RWPE2 (cell line): ENCODE results near the gene LRRN1.

Experiments used
- ATAC-seq: fragments of 200-7000 bp; cut with Tn5 transposase; 3 replicates; pipeline ENCODE4 v1.9.1; 2021; ENCODE audit warnings: low read depth
- DNase-seq: peaks from one replicate; pipeline ENCODE4 v3.0.0-alpha.2; 2020; ENCODE audit warnings: low spot score
- H3K27ac ChIP-seq: fragments of 450-650 bp; 2 replicates; pipeline ENCODE4 v1.5.1; 2017; ENCODE audit warnings: mild to moderate bottlenecking; ENCODE audit not compliant: poor library complexity, severe bottlenecking
- H3K27me3 ChIP-seq: fragments of 250-450 bp; sonication (Bioruptor Pico); 2 replicates; pipeline ENCODE4 v1.5.1; 2021; ENCODE audit warnings: mild to moderate bottlenecking, moderate library complexity; ENCODE audit not compliant: insufficient read depth, poor library complexity, severe bottlenecking
- H3K36me3 ChIP-seq: fragments of 250-450 bp; sonication (Bioruptor Pico); 2 replicates; pipeline ENCODE4 v1.5.1; 2020; ENCODE audit warnings: low read depth, mild to moderate bottlenecking, moderate library complexity
- H3K4me1 ChIP-seq: fragments of 250-450 bp; sonication (Bioruptor Pico); 2 replicates; pipeline ENCODE4 v1.5.1; 2021; ENCODE audit warnings: mild to moderate bottlenecking, moderate library complexity; ENCODE audit not compliant: insufficient read depth, poor library complexity, severe bottlenecking
- H3K4me3 ChIP-seq: fragments of 250-450 bp; sonication (Bioruptor Pico); 2 replicates; pipeline ENCODE4 v1.5.1; 2021; ENCODE audit warnings: mild to moderate bottlenecking, moderate library complexity; ENCODE audit not compliant: severe bottlenecking
- H3K9me3 ChIP-seq: fragments of 250-450 bp; sonication (Bioruptor Pico); 2 replicates; pipeline ENCODE4 v1.5.1; 2021; ENCODE audit warnings: mild to moderate bottlenecking, moderate library complexity; ENCODE audit not compliant: severe bottlenecking
- CTCF ChIP-seq: fragments of 450-650 bp; IDR thresholded peaks from one replicate; pipeline ENCODE4 v1.5.1; 2017; ENCODE audit warnings: mild to moderate bottlenecking, moderate library complexity; ENCODE audit not compliant: poor library complexity, severe bottlenecking

The LRRN1 gene

GRCh38 chr3:3816034-3816433 is 16.8 kb downstream of the LRRN1 start:
- Histone ChIP-seq H3K9me3 (no peaks in the 10 kb centered on the region), H3K36me3 (no peaks in the 10 kb centered on the region), H3K27me3 (no peaks in the 10 kb centered on the region), H3K4me3 (no peak overlapping the region), H3K27ac (no peak overlapping the region), H3K4me1 (no peaks in the 10 kb centered on the region)
- TF ChIP-seq CTCF: no peak
- ATAC-seq (no peak), DNase-seq (no peak)

GRCh38 chr3:3817865-3818264 is 18.6 kb downstream of the LRRN1 start:
- no peaks in the 10 kb centered on the region for H3K4me1 ChIP-seq
- peaks cover 1% of the 10 kb centered on the region for H3K9me3 ChIP-seq
- no peaks in the 10 kb centered on the region for H3K36me3 ChIP-seq
- H3K27me3 ChIP-seq: no peaks in the 10 kb centered on the region
- H3K4me3 ChIP-seq: no peak overlapping the region
- DNase-seq (no peak), ATAC-seq (no peak)
- no peak for TF ChIP-seq CTCF
- H3K27ac ChIP-seq: no peak overlapping the region

DNA sequence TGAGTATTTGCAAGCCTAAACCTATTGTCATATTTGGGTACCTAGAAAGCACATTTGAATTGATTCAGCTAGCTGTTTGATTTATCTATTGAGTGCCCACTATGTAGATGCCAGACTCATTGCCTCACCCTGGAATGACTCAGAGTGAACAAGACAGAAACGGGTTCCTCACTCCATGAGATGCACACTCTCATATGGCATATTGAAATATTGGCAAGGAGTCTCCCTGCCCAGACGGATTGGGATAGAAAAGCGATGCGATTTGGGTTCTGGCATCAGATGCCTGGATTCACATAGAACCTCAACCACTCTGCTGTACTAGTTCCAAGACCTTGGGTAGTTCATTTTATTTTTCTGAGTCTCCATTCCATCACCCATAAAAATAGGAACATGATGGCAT is 22.5 kb downstream of the LRRN1 start:
- Histone ChIP-seq H3K4me1 (no peaks in the 10 kb centered on the region), H3K27me3 (no peaks in the 10 kb centered on the region), H3K9me3 (peaks cover 1% of the 10 kb centered on the region), H3K4me3 (no peak overlapping the region), H3K27ac (no peak overlapping the region), H3K36me3 (no peaks in the 10 kb centered on the region)
- no peak for TF ChIP-seq CTCF
- ATAC-seq (peak; percentile 64; the same call in 2 of the 3 replicates), DNase-seq (no peak)

DNA sequence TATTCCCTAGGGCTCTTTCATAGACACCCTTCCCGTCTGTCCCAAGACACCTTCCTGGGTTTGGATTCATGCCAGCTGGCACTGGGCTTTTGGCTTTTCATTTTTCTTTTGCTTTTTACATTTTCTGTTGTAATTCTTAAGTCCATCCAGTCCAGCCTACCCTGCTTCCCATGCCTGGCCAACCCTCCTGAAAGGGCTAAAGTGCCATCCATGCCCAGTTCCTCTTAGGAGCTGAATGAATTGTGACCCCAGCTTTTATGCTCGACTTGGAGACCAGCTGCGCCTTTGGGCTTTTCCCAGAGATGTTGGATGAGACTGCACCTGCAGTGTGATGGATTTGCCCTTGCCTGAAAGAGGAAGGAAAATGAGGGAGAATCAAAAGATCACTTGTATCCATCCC is 25.8 kb downstream of the LRRN1 start:
- DNase-seq (no peak), ATAC-seq (no peak)
- Histone ChIP-seq H3K4me1 (no peaks in the 10 kb centered on the region), H3K9me3 (peaks cover 1% of the 10 kb centered on the region), H3K36me3 (no peaks in the 10 kb centered on the region), H3K27ac (no peak overlapping the region), H3K27me3 (no peaks in the 10 kb centered on the region), H3K4me3 (no peak overlapping the region)
- TF ChIP-seq CTCF: no peak

DNA sequence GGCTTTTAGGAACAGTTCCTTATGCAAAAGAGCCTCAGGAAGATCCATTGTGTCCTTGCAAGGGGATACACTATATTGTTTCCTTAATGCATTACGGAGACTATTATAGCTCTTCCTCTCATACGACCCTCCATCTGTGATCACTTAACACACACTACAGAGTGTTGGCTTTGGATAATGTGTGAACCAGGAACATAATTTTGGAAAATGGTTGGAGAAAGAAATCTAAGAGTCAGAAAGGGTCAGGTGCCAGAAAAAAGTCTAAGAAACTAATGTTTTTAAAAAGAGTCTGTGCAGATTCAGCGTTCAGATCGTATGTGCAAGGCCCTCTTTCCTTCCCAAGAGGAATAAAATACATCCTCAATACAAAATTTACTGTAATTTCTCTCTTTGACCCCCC is 27.3 kb downstream of the LRRN1 start:
- Histone ChIP-seq H3K4me3 (no peak overlapping the region), H3K27me3 (no peaks in the 10 kb centered on the region), H3K4me1 (no peaks in the 10 kb centered on the region), H3K27ac (no peak overlapping the region), H3K9me3 (peaks cover 1% of the 10 kb centered on the region), H3K36me3 (no peaks in the 10 kb centered on the region)
- ATAC-seq (no peak), DNase-seq (no peak)
- TF ChIP-seq CTCF: no peak
